ENCODE measurements around the gene SYCP2L. TPM values are rescaled to one million over a fixed set of nuclear protein-coding genes. Genes with fewer than 3 reads are reported as not detected.

Gene SYCP2L
- total and polyA plus RNA-seq, 2 donors from 2014 or later, result 1.0 to 1.5 TPM

DNA sequence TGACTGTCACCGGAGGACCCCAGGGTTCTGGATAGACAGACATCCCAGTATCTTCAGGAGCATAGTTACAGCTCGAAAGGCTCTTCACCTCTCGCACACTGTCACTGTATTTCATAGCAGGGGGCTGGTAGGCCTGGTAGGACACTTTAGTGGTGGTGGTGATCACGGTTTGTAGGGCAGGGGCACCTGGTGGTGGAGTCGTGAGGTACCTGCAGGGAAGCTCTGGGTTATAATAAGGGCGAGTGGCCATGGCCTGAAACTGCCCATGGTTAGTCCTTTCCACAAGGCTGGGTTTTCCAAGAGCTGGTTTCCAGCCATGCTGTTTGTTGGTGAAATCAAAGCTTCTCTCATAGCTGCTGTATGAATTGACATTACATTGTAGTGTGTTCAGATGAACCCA lies 12.6 kb upstream of the SYCP2L start:
- Histone ChIP-seq H3K27ac (ENCODE audit: low read depth in 2 of 2, low read length in 2 of 2) (no peak overlapping the region), H3K9ac (ENCODE audit: low read length in 3 of 3) (no peak overlapping the region), H3K4me3 (ENCODE audit: low read length in 3 of 3) (no peak overlapping the region), H3K36me3 (ENCODE audit: control insufficient read depth in 2 of 3, insufficient read depth in 3 of 3, low read length in 3 of 3) (no peaks in the 10 kb centered on the region), H3K4me1 (ENCODE audit: control insufficient read depth in 2 of 3, insufficient read depth in 2 of 3, low read depth in 1 of 3, low read length in 3 of 3) (no peaks in the 10 kb centered on the region), H3K27me3 (ENCODE audit: control insufficient read depth, insufficient read depth, low read length) (no peaks in the 10 kb centered on the region), H3K9me3 (ENCODE audit: control insufficient read depth in 2 of 3, insufficient read depth in 1 of 3, low read length in 3 of 3) (no peaks in the 10 kb centered on the region)
- DNase-seq (no peak), FAIRE-seq (no peak)
- intact Hi-C loops (cut with DNase I), result no loop called here
- TF ChIP-seq, protein P1, sequence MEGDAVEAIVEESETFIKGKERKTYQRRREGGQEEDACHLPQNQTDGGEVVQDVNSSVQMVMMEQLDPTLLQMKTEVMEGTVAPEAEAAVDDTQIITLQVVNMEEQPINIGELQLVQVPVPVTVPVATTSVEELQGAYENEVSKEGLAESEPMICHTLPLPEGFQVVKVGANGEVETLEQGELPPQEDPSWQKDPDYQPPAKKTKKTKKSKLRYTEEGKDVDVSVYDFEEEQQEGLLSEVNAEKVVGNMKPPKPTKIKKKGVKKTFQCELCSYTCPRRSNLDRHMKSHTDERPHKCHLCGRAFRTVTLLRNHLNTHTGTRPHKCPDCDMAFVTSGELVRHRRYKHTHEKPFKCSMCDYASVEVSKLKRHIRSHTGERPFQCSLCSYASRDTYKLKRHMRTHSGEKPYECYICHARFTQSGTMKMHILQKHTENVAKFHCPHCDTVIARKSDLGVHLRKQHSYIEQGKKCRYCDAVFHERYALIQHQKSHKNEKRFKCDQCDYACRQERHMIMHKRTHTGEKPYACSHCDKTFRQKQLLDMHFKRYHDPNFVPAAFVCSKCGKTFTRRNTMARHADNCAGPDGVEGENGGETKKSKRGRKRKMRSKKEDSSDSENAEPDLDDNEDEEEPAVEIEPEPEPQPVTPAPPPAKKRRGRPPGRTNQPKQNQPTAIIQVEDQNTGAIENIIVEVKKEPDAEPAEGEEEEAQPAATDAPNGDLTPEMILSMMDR (IDR thresholded peaks at IDR 0.05; ENCODE audit: borderline replicate concordance, extremely low read depth, insufficient read depth), result no peak

DNA sequence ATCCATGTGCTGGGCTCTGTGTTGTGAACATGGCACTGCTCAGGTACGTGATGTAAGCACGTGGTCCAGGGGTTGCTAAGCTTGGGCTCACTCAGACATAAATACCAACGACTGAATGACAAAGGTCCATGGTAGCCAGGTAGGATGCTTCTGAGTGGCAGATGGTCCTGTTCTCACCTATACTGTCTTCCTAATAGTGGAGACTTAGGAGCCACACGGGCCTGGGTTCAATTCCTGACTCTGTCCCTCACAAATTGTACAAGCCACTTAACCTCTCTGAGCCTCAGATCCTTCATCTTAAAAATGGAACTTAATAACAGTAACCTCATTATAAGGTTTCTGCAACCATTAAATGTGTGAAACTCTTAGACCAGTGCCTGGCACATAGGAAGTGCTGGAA lies 11.8 kb upstream of the SYCP2L start:
- H3K9ac ChIP-seq (ENCODE audit: low read length in 3 of 3), result no peak overlapping the region
- FAIRE-seq (no peak), DNase-seq (no peak)
- H3K9me3 ChIP-seq (ENCODE audit: control insufficient read depth in 2 of 3, insufficient read depth in 1 of 3, low read length in 3 of 3), result no peaks in the 10 kb centered on the region
- no peaks in the 10 kb centered on the region for H3K36me3 ChIP-seq (ENCODE audit: control insufficient read depth in 2 of 3, insufficient read depth in 3 of 3, low read length in 3 of 3)
- intact Hi-C loops (cut with DNase I), result no loop called here
- H3K4me3 ChIP-seq (ENCODE audit: low read length in 3 of 3), result no peak overlapping the region
- no peaks in the 10 kb centered on the region for H3K4me1 ChIP-seq (ENCODE audit: control insufficient read depth in 2 of 3, insufficient read depth in 2 of 3, low read depth in 1 of 3, low read length in 3 of 3)
- peaks cover 5% of the 10 kb centered on the region for H3K27me3 ChIP-seq (ENCODE audit: control insufficient read depth, insufficient read depth, low read length)
- no peak overlapping the region for H3K27ac ChIP-seq (ENCODE audit: low read depth in 2 of 2, low read length in 2 of 2)
- TF ChIP-seq, protein P1 (IDR thresholded peaks at IDR 0.05; ENCODE audit: borderline replicate concordance, extremely low read depth, insufficient read depth), result no peak

DNA sequence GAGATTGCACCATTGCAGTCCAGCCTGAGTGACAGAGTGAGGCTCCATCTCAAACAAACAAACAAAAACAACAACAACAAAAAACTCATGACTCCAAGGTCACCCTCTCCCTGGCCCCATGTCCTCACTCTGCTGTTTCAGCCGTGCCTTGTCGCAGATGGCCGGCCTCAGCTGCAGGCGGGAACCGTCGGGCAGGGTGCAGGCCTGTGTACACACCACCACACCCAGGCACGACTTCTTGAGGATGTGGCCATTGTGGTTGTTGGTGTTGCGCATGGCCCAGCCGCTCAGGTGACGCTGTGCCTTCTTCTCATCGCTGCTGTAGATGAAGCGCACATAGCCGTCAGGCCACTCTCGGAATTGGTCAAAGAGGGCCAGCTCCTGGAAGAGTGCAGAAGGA lies 9.8 kb upstream of the SYCP2L start:
- peak in 1 of 5 donors; percentile 66 for DNase-seq
- intact Hi-C loops (cut with DNase I), result no loop called here
- H3K4me3 ChIP-seq (ENCODE audit: low read length in 3 of 3), result no peak overlapping the region
- H3K9me3 ChIP-seq (ENCODE audit: control insufficient read depth in 2 of 3, insufficient read depth in 1 of 3, low read length in 3 of 3), result no peaks in the 10 kb centered on the region
- TF ChIP-seq, protein P1 (IDR thresholded peaks at IDR 0.05; ENCODE audit: borderline replicate concordance, extremely low read depth, insufficient read depth), result no peak
- H3K4me1 ChIP-seq (ENCODE audit: control insufficient read depth in 2 of 3, insufficient read depth in 2 of 3, low read depth in 1 of 3, low read length in 3 of 3), result no peaks in the 10 kb centered on the region
- no peak overlapping the region for H3K27ac ChIP-seq (ENCODE audit: low read depth in 2 of 2, low read length in 2 of 2)
- no peak overlapping the region for H3K9ac ChIP-seq (ENCODE audit: low read length in 3 of 3)
- no peak for FAIRE-seq
- peaks cover 21% of the 10 kb centered on the region for H3K27me3 ChIP-seq (ENCODE audit: control insufficient read depth, insufficient read depth, low read length)
- no peaks in the 10 kb centered on the region for H3K36me3 ChIP-seq (ENCODE audit: control insufficient read depth in 2 of 3, insufficient read depth in 3 of 3, low read length in 3 of 3)

DNA sequence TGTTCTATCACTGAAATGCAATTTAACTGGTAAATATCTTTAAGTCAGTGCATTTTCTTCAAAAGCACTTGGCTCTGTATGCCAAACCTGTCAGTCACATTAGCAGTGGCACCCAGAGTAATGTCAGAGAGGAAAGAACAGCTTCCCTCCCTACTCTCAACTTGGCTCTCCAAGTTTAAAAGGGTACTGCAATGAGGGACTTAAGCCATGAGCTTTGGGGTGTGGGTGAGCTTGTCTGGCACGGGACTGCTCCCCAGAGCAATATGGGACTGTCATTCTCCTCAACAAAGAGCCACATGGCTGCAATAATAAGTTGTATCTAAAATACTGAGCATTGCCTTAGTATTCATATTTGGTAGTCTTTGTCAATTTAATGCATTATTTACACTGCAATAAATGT lies 9.0 kb upstream of the SYCP2L start:
- FAIRE-seq (no peak), DNase-seq (no peak)
- TF ChIP-seq, protein P1 (IDR thresholded peaks at IDR 0.05; ENCODE audit: borderline replicate concordance, extremely low read depth, insufficient read depth), result no peak
- H3K9ac ChIP-seq (ENCODE audit: low read length in 3 of 3), result no peak overlapping the region
- intact Hi-C loops (cut with DNase I), result no loop called here
- H3K4me1 ChIP-seq (ENCODE audit: control insufficient read depth in 2 of 3, insufficient read depth in 2 of 3, low read depth in 1 of 3, low read length in 3 of 3), result no peaks in the 10 kb centered on the region
- H3K4me3 ChIP-seq (ENCODE audit: low read length in 3 of 3), result no peak overlapping the region
- peaks cover 24% of the 10 kb centered on the region for H3K27me3 ChIP-seq (ENCODE audit: control insufficient read depth, insufficient read depth, low read length)
- no peak overlapping the region for H3K27ac ChIP-seq (ENCODE audit: low read depth in 2 of 2, low read length in 2 of 2)
- H3K9me3 ChIP-seq (ENCODE audit: control insufficient read depth in 2 of 3, insufficient read depth in 1 of 3, low read length in 3 of 3), result no peaks in the 10 kb centered on the region
- no peaks in the 10 kb centered on the region for H3K36me3 ChIP-seq (ENCODE audit: control insufficient read depth in 2 of 3, insufficient read depth in 3 of 3, low read length in 3 of 3)
